Bronchial epithelial cell (primary cell): ENCODE measurements around the gene VAV1. TPM values are rescaled to one million over a fixed set of nuclear protein-coding genes. Genes with fewer than 3 reads are reported as not detected.

Source experiments
- DNase-seq: peaks from one replicate; pipeline ENCODE4 v3.0.0-alpha.2; 2010; ENCODE audit warnings: low read depth
- FAIRE-seq: peaks from 2 replicates; lab custom pipeline; 2011; peaks lifted over from hg19 to GRCh38; lab: Jason Lieb, UNC
- H3K27me3 ChIP-seq: 2 replicates; pipeline ENCODE4 v1.5.1; 2011; ENCODE audit warnings: low read length; ENCODE audit not compliant: control insufficient read depth, insufficient read depth
- H3K36me3 ChIP-seq: 2 replicates; pipeline ENCODE4 v1.5.1; 2011; ENCODE audit warnings: low read length; ENCODE audit not compliant: control insufficient read depth, insufficient read depth
- H3K4me3 ChIP-seq: 2 replicates; pipeline ENCODE4 v1.5.1; 2011; ENCODE audit warnings: mild to moderate bottlenecking, low read depth, low read length, control low read depth
- CTCF ChIP-seq: IDR thresholded peaks from 2 replicates; pipeline ENCODE4 v1.5.1; 2011; ENCODE audit warnings: mild to moderate bottlenecking, moderate library complexity, low read length, control low read depth, inconsistent platforms; ENCODE audit not compliant: insufficient read depth, severe bottlenecking
- total RNA-seq: library from RNA; depleted of rRNA; stranded (reverse); fragments of >200 nt; gene quantifications from 2 replicates; pipeline ENCODE4 v1.2.1, GENCODE V29; 2014

Gene VAV1
- total RNA-seq, 1 donor from 2014 or later = 0.53 TPM

DNA sequence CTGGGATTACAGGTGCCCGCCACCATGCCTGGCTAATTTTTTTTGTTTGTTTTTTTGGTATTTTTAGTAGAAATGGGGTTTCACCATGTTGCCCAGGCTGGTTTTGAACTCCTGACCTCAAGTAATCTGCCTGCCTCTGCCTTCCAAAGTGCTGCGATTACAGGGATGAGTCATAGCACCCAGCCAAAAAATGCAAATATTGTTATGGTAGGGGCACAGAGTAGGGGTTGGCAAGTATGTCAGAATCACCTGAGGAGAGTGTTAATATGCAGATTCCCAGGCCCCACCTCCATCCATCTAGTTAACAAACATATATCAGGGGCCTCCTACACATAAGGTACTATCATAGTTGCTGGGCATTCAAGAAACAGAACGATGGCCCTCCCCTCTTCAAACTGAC lies 44.7 kb downstream of the VAV1 start:
- Histone ChIP-seq H3K36me3 (no peaks in the 10 kb centered on the region), H3K27me3 (no peaks in the 10 kb centered on the region), H3K4me3 (no peak overlapping the region)
- TF ChIP-seq CTCF = no peak
- FAIRE-seq (no peak), DNase-seq (no peak)

DNA sequence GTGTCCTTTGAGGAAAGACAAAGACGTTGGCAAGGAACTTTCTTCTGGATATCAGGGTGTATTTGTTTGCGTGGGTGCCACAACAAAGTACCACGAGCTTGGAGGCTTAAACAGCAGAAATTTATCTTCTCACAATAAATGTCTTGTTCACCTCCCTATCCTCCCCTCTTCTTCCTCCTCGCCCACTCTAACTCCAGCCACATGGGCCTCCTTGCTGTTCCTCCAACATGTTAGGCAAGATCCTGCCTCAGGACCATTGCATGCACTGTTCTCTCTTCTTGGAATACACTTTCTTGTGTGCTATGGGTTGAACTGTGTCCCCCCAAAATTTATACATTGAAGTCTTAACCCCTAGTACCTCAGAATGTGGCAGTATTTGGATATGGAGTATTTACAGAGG lies 45.7 kb downstream of the VAV1 start:
- FAIRE-seq (no peak), DNase-seq (no peak)
- no peak for TF ChIP-seq CTCF
- Histone ChIP-seq H3K4me3 (no peak overlapping the region), H3K27me3 (no peaks in the 10 kb centered on the region), H3K36me3 (no peaks in the 10 kb centered on the region)

GRCh38 chr19:6819323-6819722 lies 46.8 kb downstream of the VAV1 start:
- Histone ChIP-seq H3K36me3 (no peaks in the 10 kb centered on the region), H3K4me3 (no peak overlapping the region), H3K27me3 (no peaks in the 10 kb centered on the region)
- FAIRE-seq (no peak), DNase-seq (no peak)
- no peak for TF ChIP-seq CTCF

GRCh38 chr19:6820237-6820636 lies 47.7 kb downstream of the VAV1 start:
- no peak for TF ChIP-seq CTCF
- no peaks in the 10 kb centered on the region for H3K27me3 ChIP-seq
- no peak overlapping the region for H3K4me3 ChIP-seq
- FAIRE-seq (no peak), DNase-seq (no peak)
- H3K36me3 ChIP-seq = no peaks in the 10 kb centered on the region

DNA sequence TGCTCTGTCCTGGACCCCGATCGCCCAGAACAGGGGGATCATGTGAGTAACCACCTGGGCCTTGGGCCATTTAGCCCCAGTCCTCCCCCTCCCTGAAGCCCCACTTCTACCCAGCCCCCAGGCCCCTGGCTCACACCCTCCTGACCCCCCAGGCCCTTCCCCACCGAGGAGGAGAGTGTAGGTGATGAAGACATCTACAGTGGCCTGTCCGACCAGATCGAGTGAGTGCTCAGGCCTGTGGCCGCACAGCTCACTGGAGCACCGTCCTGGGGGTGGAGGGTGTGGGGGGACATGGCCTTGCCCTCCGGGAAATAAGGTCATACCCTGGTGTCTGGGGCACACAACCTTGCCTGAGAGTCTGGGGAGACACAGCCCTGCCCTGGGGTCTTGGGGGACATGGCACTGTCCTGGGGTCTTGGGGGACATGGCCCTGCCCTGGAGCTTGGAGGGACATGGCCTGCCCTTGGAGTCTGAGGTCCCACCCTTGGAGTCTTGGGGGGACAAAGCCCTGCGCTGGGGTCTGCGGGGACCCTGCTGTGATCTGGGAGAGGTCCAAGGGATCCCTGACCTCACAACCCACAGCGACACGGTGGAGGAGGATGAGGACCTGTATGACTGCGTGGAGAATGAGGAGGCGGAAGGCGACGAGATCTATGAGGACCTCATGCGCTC lies 49.3 kb downstream of the VAV1 start:
- FAIRE-seq = no peak
- TF ChIP-seq CTCF = no peak
- no peak for DNase-seq
- H3K4me3 ChIP-seq = no peak overlapping the region
- H3K36me3 ChIP-seq = no peaks in the 10 kb centered on the region
- no peaks in the 10 kb centered on the region for H3K27me3 ChIP-seq

GRCh38 chr19:6822311-6822670 lies 49.8 kb downstream of the VAV1 start:
- TF ChIP-seq CTCF = no peak
- H3K36me3 ChIP-seq = no peaks in the 10 kb centered on the region
- FAIRE-seq = no peak

More at GRCh38 chr19:6822311-6822670, 49.8 kb downstream of the VAV1 start:
- Histone ChIP-seq H3K4me3 (no peak overlapping the region), H3K27me3 (no peaks in the 10 kb centered on the region)
- DNase-seq = no peak
